Measurements from ENCODE around the gene GARNL3. TPM values are rescaled to one million over a fixed set of nuclear protein-coding genes. Genes with fewer than 3 reads are reported as not detected.

The GARNL3 gene
- total RNA-seq, 6 experiments from 2014 or later: 4.4 to 9.7 (median 6.1) TPM

GRCh38 chr9:127356906-127357305 is 92.3 kb downstream of the GARNL3 start:
- H3K4me3 ChIP-seq: no peak overlapping the region
- ATAC-seq (no peak), DNase-seq (no peak)
- H3K27ac ChIP-seq: no peak overlapping the region
- H3K27me3 ChIP-seq: no peaks in the 10 kb centered on the region
- no peaks in the 10 kb centered on the region for H3K36me3 ChIP-seq
- intact Hi-C loops (cut with DNase I): no loop called here
- TF ChIP-seq, protein P1, sequence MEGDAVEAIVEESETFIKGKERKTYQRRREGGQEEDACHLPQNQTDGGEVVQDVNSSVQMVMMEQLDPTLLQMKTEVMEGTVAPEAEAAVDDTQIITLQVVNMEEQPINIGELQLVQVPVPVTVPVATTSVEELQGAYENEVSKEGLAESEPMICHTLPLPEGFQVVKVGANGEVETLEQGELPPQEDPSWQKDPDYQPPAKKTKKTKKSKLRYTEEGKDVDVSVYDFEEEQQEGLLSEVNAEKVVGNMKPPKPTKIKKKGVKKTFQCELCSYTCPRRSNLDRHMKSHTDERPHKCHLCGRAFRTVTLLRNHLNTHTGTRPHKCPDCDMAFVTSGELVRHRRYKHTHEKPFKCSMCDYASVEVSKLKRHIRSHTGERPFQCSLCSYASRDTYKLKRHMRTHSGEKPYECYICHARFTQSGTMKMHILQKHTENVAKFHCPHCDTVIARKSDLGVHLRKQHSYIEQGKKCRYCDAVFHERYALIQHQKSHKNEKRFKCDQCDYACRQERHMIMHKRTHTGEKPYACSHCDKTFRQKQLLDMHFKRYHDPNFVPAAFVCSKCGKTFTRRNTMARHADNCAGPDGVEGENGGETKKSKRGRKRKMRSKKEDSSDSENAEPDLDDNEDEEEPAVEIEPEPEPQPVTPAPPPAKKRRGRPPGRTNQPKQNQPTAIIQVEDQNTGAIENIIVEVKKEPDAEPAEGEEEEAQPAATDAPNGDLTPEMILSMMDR (IDR thresholded peaks at IDR 0.05): no peak
- TF ChIP-seq POLR2A (IDR thresholded peaks at IDR 0.05): no peak
- H3K9me3 ChIP-seq: no peaks in the 10 kb centered on the region
- peaks cover 0 to 5% (median 0%) of the 10 kb centered on the region in 4 donors for H3K4me1 ChIP-seq
- WGBS (ENCODE audit: insufficient coverage, low coverage, low lambda C conversion rate, missing lambda C conversion rate): 79% methylated on average over 4 of the region's 4 CpGs

GRCh38 chr9:127358023-127358535 is 93.5 kb downstream of the GARNL3 start:
- TF ChIP-seq, protein P1 (IDR thresholded peaks at IDR 0.05): no peak
- no peak for TF ChIP-seq POLR2A (IDR thresholded peaks at IDR 0.05)
- WGBS (ENCODE audit: insufficient coverage, low coverage, low lambda C conversion rate, missing lambda C conversion rate): 79% methylated on average over 3 of the region's 3 CpGs
- no peaks in the 10 kb centered on the region for H3K36me3 ChIP-seq

GRCh38 chr9:127358770-127359169 is 94.2 kb downstream of the GARNL3 start:
- H3K9me3 ChIP-seq: no peaks in the 10 kb centered on the region
- no peak overlapping the region for H3K4me3 ChIP-seq
- intact Hi-C loops (cut with DNase I): no loop called here
- peaks cover 0 to 5% (median 0%) of the 10 kb centered on the region in 4 donors for H3K4me1 ChIP-seq
- DNase-seq (no peak), ATAC-seq (peak in 1 of 4 donors; percentile 65)
- no peak overlapping the region for H3K27ac ChIP-seq
- H3K27me3 ChIP-seq: no peaks in the 10 kb centered on the region
- no peaks in the 10 kb centered on the region for H3K36me3 ChIP-seq
- TF ChIP-seq, protein P1 (IDR thresholded peaks at IDR 0.05): no peak
- TF ChIP-seq POLR2A (IDR thresholded peaks at IDR 0.05): no peak
- no CpG with 5 or more reads among the region's 3 CpGs for WGBS (ENCODE audit: insufficient coverage, low coverage, low lambda C conversion rate, missing lambda C conversion rate)

More at GRCh38 chr9:127358023-127358535, 93.5 kb downstream of the GARNL3 start:
- Histone ChIP-seq H3K4me1 (peaks cover 0 to 5% (median 0%) of the 10 kb centered on the region in 4 donors), H3K4me3 (no peak overlapping the region), H3K27ac (no peak overlapping the region), H3K9me3 (no peaks in the 10 kb centered on the region), H3K27me3 (no peaks in the 10 kb centered on the region)
- no peak for DNase-seq
- no peak for ATAC-seq
- intact Hi-C loops (cut with DNase I): no loop called here

DNA sequence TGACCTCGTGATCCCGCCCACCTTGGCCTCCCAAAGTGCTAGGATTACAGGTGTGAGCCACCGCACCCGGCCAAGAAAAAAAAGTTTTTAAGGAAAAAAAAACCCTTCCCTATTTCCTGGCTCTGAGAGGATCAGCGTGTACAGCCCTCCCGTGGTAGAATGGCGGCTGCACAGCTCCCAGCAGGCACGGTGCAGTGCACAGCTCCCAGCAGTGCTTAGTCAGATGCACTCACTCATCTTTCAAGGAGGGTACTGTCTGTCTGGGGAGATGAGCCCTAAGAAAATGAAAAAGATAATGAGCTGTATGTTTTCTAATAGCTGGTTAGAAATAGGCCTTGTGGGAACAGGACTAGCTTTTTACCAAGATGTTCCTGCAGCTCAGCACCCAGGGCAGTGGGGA is 95.7 kb downstream of the GARNL3 start:
- intact Hi-C loops (cut with DNase I): no loop called here
- H3K27me3 ChIP-seq: no peaks in the 10 kb centered on the region
- peaks cover 0 to 5% (median 0%) of the 10 kb centered on the region in 4 donors for H3K4me1 ChIP-seq
- no peak for TF ChIP-seq POLR2A (IDR thresholded peaks at IDR 0.05)
- TF ChIP-seq, protein P1 (IDR thresholded peaks at IDR 0.05): no peak
- H3K4me3 ChIP-seq: no peak overlapping the region
- peak in 1 of 3 donors; percentile 17 for DNase-seq
- H3K9me3 ChIP-seq: no peaks in the 10 kb centered on the region
- H3K27ac ChIP-seq: no peak overlapping the region
- 76% methylated on average over 8 of the region's 8 CpGs for WGBS (ENCODE audit: insufficient coverage, low coverage, low lambda C conversion rate, missing lambda C conversion rate)
- no peaks in the 10 kb centered on the region for H3K36me3 ChIP-seq
- no peak for ATAC-seq

Data from right lobe of liver (tissue), 6 donors.